Thyroid gland (tissue), 4 donors: ENCODE results near the gene KRTAP2-1. TPM values are rescaled to one million over a fixed set of nuclear protein-coding genes. Genes with fewer than 3 reads are reported as not detected.
"Not testable (repeated sequence)": the region's sequence is repeated elsewhere in the genome, so short reads cannot be mapped to it uniquely, and the experiment has no call there.

Source experiments
- DNase-seq, 2 donors: peaks; one replicate each; pipeline ENCODE4 v3.0.0-alpha.2; 2019
- H3K27ac ChIP-seq, 3 donors: fragments of 200-600 bp; sonication (generic); 1 replicate in 2 of 3; 2 replicates in 1 of 3; pipeline ENCODE4 v1.5.1; 2016 to 2019; ENCODE audit warnings: mild to moderate bottlenecking in 1 of 3, moderate library complexity in 1 of 3
- H3K27me3 ChIP-seq: fragments of 200-600 bp; sonication (generic); one replicate; pipeline ENCODE4 v1.5.1; 2019
- H3K36me3 ChIP-seq, 2 donors: fragments of 200-600 bp; sonication (generic); one replicate each; pipeline ENCODE4 v1.5.1; 2016 to 2019
- H3K4me1 ChIP-seq, 2 donors: fragments of 200-600 bp; sonication (generic); one replicate each; pipeline ENCODE4 v1.5.1; 2017 to 2019
- H3K4me3 ChIP-seq, 3 donors: fragments of 200-600 bp; sonication (generic); replicated peaks in 1 of 3; 1 replicate in 2 of 3; 2 replicates in 1 of 3; pipeline ENCODE4 v1.5.1; 2016; ENCODE audit warnings: mild to moderate bottlenecking in 1 of 3
- H3K9me3 ChIP-seq: fragments of 200-600 bp; sonication (generic); one replicate; pipeline ENCODE4 v1.5.1; 2017
- CTCF ChIP-seq, 6 experiments: fragments of 200-600 bp in 3 of 6; fragments of 450-650 bp in 3 of 6; sonication (generic) in 3 of 6; IDR thresholded peaks; one replicate each; pipeline ENCODE4 v1.5.1; 2016 to 2019; ENCODE audit warnings: antibody characterized with exemption in 6 of 6, mild to moderate bottlenecking in 2 of 6, inconsistent platforms in 1 of 6, moderate library complexity in 1 of 6
- POLR2A ChIP-seq, 2 donors: fragments of 450-650 bp; IDR thresholded peaks; one replicate each; pipeline ENCODE4 v1.6.1; 2017; ENCODE audit warnings: antibody characterized with exemption in 2 of 2, mild to moderate bottlenecking in 2 of 2, moderate library complexity in 1 of 2
- WGBS, 2 donors: methylation state at CpG; one replicate each; pipeline ENCODE4 v1.1.5; 2017; 5-methylcytosine and 5-hydroxymethylcytosine counted together
- intact Hi-C: fragments of 100-400 bp; cut with DNase I; formaldehyde crosslinking; loops from one replicate; pipeline ENCODE4 v1.15.1; 2023
- total RNA-seq, 4 donors: library from RNA; depleted of rRNA; stranded (reverse); fragments of >200 nt; gene quantifications; one replicate each; pipeline ENCODE4 v1.2.3, GENCODE V29; 2016

The KRTAP2-1 gene
- total RNA-seq, 4 donors from 2014 or later: not detected

DNA sequence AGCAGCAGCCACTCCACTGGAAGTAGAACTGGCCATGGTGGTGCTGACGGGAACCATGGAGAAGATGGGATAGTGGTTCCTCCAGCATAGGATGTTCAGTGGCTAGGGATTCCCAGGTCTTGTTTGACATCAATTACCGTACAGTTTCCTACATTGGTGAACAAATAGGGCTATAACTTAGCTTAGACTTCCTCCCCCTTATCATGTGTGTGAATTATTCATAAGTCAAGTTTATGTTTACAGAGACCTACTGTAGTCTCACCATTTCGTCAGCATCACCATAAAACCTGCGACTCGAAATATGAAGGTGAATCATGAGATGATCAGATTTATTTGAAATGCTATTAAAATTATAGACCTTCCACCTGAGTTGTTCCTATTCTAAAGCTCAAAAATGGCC, 11.6 kb upstream of the KRTAP2-1 start:
- Histone ChIP-seq H3K9me3 (no peaks in the 10 kb centered on the region), H3K27me3 (no peaks in the 10 kb centered on the region), H3K4me1 (no peaks in the 10 kb centered on the region), H3K27ac (no peak overlapping the region), H3K4me3 (no peak overlapping the region), H3K36me3 (no peaks in the 10 kb centered on the region)
- WGBS, 2 donors: 91 to 95% methylated on average over 5 of the region's 5 CpGs
- no peak for TF ChIP-seq POLR2A (IDR thresholded peaks at IDR 0.05)
- TF ChIP-seq CTCF (IDR thresholded peaks at IDR 0.05): no peak
- intact Hi-C loops: no loop called here
- DNase-seq: no peak

GRCh38 chr17:41057547-41057946, 10.4 kb upstream of the KRTAP2-1 start:
- no peak overlapping the region for H3K4me3 ChIP-seq
- no peaks in the 10 kb centered on the region for H3K27me3 ChIP-seq
- H3K9me3 ChIP-seq: no peaks in the 10 kb centered on the region
- no peak for DNase-seq
- H3K27ac ChIP-seq: no peak overlapping the region
- no peaks in the 10 kb centered on the region for H3K4me1 ChIP-seq
- 90 to 92% methylated on average over 1 of the region's 1 CpG for WGBS, 2 donors
- TF ChIP-seq CTCF (IDR thresholded peaks at IDR 0.05) (no peak), POLR2A (IDR thresholded peaks at IDR 0.05) (no peak)
- intact Hi-C loops: no loop called here
- no peaks in the 10 kb centered on the region for H3K36me3 ChIP-seq

DNA sequence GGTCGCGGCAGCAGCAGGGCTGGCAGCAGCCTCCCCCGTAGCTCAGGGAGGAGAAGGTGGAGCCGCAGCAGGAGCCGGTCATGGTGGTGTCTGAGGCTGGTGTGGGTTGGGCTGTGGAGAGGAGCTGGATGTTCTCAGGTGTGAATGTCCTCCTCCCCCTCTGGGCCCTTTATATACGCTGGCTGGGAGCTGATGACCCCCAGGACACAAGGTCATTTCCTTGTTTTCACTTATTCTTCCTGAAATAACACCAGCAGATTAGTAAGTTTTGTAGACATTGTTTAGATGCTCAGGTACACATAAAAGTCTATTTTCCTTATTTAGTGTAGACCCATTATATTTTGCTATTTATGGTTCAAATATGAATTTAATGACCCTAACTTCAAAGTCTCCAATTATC, 8.0 kb upstream of the KRTAP2-1 start, which contains the start of gene KRTAP2-2:
TSS of gene KRTAP2-2 (minus strand) at position 101 of the 400 bp plus-strand sequence. CDS start at position 82, 19 bp downstream.
- H3K27me3 ChIP-seq, H3K27ac ChIP-seq, H3K9me3 ChIP-seq, H3K4me1 ChIP-seq, intact Hi-C loops, H3K36me3 ChIP-seq, DNase-seq, H3K4me3 ChIP-seq: not testable (repeated sequence)
- WGBS, 2 donors: 39 to 50% methylated on average over 1 of the region's 6 CpGs

DNA sequence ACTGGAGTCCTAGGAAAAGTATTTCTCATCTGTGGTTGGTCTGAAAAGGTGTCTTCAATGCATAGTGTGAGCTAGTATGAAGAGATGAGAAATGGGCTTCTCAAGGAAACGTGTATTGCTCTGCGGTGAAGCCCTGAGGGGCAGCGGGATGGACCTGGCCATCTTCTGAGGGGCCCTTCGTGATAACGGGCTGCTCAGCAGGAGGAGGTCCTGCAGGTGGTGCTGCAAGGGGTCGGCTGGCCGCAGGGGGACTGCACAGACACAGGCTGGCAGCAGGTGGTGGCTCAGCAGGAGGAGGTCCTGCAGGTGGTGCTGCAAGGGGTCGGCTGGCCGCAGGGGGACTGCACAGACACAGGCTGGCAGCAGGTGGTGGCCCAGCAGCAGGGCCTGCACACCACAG, 7.4 kb upstream of the KRTAP2-1 start:
- H3K4me3 ChIP-seq, DNase-seq, H3K9me3 ChIP-seq, H3K36me3 ChIP-seq, intact Hi-C loops, H3K27ac ChIP-seq, H3K27me3 ChIP-seq, H3K4me1 ChIP-seq: not testable (repeated sequence)
- WGBS, 2 donors: 64 to 79% methylated on average over 5 to 6 of the region's 9 CpGs

DNA sequence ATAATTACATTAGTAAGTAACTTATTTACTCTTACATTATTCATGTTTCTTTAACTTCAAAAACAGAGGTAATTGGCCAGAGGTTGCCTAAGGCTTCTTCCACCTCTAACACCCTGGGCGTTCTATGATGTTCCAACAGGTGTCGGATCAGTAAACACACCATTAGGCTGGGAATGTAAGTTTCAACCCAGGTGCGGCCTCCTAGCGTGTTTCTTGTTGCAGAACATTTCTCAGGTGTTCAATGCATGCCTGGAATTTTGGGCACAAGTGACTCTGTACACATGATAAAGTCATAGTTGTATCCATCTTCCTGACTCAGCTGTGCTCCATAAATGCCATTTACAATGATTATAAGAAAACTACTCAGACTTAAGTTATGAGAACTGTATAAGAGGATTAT, 6.9 kb upstream of the KRTAP2-1 start:
- Histone ChIP-seq H3K36me3 (no peaks in the 10 kb centered on the region), H3K27ac (no peak overlapping the region), H3K4me1 (no peaks in the 10 kb centered on the region), H3K9me3 (no peaks in the 10 kb centered on the region), H3K27me3 (no peaks in the 10 kb centered on the region), H3K4me3 (no peak overlapping the region)
- TF ChIP-seq POLR2A (IDR thresholded peaks at IDR 0.05): no peak
- TF ChIP-seq CTCF (IDR thresholded peaks at IDR 0.05): no peak
- DNase-seq: no peak
- WGBS, 2 donors: 85 to 87% methylated on average over 4 of the region's 4 CpGs
- intact Hi-C loops: no loop called here

GRCh38 chr17:41052566-41052965, 5.5 kb upstream of the KRTAP2-1 start:
- H3K36me3 ChIP-seq: no peaks in the 10 kb centered on the region
- no peak overlapping the region for H3K27ac ChIP-seq
- no peak for TF ChIP-seq CTCF (IDR thresholded peaks at IDR 0.05)
- no peak for TF ChIP-seq POLR2A (IDR thresholded peaks at IDR 0.05)
- H3K4me3 ChIP-seq: no peak overlapping the region
- H3K27me3 ChIP-seq: no peaks in the 10 kb centered on the region
- H3K9me3 ChIP-seq: no peaks in the 10 kb centered on the region
- no peaks in the 10 kb centered on the region for H3K4me1 ChIP-seq
- intact Hi-C loops: no loop called here
- DNase-seq: no peak
